Panc1 (cell line): ENCODE measurements around the gene IL36RN.

ENCODE experiments used
- POLR2AphosphoS5 ChIP-seq: IDR thresholded peaks from 2 replicates; pipeline ENCODE4 v1.6.1; 2012; ENCODE audit warnings: mild to moderate bottlenecking, low read depth, low read length, moderate library complexity
- SIN3A ChIP-seq: IDR thresholded peaks from 2 replicates; pipeline ENCODE4 v1.6.1; 2012; ENCODE audit warnings: low read depth, mild to moderate bottlenecking, low read length, moderate library complexity, borderline replicate concordance; ENCODE audit not compliant: insufficient read depth
- TCF7L2 ChIP-seq: IDR thresholded peaks from 2 replicates; pipeline ENCODE4 v1.6.1; 2011; ENCODE audit warnings: mild to moderate bottlenecking, low read depth, low read length, inconsistent platforms
- TF ChIP-seq, protein P1 (sequence below): fragments of 450-650 bp; IDR thresholded peaks from 2 replicates; pipeline ENCODE4 v1.5.1; 2017; ENCODE audit warnings: mild to moderate bottlenecking
- TF ChIP-seq, protein P2 (sequence below), 2 experiments: IDR thresholded peaks; 2 replicates each; pipeline ENCODE4 v1.6.1; 2011 to 2012; ENCODE audit warnings: low read depth in 2 of 2, control low read depth in 1 of 2, low read length in 1 of 2, mild to moderate bottlenecking in 1 of 2, moderate library complexity in 1 of 2; ENCODE audit not compliant: insufficient read depth in 1 of 2

DNA sequence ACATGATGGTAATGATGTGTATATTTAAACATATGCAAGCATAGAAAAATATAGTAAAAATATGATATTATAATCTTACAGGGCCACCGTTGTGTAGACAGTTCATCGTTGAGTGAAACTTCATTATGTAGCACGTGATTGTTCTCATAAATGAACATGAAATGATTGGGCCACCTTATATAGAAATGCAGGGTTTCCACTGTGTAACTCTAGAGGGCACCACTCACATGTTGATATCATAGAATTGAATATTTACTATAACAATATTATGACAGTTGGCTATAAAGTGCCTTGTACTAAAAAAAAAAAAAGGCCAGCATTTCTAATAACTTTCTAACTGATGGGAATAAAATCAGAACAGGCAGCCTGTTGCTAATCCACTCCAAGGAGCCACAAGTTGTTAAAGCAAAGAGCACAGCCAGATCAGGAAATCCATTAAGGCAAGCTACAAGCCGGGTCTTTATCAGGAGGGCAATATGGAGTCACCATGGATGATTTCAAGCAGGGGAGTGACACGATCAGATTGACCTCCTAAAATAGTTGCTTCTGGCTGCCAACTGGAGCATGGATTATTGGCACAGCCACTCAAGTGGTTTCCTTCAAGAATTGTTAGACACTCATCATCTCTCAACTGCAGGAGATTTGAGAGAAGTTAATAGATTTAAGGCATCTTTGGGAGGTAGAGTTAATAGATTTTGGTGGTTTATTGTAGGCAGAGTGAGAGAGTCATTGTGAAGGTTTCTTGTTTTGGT lies 25.4 kb downstream of the IL36RN start:
- TF ChIP-seq, protein P1, sequence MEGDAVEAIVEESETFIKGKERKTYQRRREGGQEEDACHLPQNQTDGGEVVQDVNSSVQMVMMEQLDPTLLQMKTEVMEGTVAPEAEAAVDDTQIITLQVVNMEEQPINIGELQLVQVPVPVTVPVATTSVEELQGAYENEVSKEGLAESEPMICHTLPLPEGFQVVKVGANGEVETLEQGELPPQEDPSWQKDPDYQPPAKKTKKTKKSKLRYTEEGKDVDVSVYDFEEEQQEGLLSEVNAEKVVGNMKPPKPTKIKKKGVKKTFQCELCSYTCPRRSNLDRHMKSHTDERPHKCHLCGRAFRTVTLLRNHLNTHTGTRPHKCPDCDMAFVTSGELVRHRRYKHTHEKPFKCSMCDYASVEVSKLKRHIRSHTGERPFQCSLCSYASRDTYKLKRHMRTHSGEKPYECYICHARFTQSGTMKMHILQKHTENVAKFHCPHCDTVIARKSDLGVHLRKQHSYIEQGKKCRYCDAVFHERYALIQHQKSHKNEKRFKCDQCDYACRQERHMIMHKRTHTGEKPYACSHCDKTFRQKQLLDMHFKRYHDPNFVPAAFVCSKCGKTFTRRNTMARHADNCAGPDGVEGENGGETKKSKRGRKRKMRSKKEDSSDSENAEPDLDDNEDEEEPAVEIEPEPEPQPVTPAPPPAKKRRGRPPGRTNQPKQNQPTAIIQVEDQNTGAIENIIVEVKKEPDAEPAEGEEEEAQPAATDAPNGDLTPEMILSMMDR: peak; percentile 58
- TF ChIP-seq POLR2AphosphoS5 (no peak), SIN3A (no peak), TCF7L2 (no peak)
- TF ChIP-seq, protein P2, sequence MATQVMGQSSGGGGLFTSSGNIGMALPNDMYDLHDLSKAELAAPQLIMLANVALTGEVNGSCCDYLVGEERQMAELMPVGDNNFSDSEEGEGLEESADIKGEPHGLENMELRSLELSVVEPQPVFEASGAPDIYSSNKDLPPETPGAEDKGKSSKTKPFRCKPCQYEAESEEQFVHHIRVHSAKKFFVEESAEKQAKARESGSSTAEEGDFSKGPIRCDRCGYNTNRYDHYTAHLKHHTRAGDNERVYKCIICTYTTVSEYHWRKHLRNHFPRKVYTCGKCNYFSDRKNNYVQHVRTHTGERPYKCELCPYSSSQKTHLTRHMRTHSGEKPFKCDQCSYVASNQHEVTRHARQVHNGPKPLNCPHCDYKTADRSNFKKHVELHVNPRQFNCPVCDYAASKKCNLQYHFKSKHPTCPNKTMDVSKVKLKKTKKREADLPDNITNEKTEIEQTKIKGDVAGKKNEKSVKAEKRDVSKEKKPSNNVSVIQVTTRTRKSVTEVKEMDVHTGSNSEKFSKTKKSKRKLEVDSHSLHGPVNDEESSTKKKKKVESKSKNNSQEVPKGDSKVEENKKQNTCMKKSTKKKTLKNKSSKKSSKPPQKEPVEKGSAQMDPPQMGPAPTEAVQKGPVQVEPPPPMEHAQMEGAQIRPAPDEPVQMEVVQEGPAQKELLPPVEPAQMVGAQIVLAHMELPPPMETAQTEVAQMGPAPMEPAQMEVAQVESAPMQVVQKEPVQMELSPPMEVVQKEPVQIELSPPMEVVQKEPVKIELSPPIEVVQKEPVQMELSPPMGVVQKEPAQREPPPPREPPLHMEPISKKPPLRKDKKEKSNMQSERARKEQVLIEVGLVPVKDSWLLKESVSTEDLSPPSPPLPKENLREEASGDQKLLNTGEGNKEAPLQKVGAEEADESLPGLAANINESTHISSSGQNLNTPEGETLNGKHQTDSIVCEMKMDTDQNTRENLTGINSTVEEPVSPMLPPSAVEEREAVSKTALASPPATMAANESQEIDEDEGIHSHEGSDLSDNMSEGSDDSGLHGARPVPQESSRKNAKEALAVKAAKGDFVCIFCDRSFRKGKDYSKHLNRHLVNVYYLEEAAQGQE (IDR thresholded peaks at IDR 0.05; ENCODE audit: insufficient read depth in 1 of 2, low read depth in 2 of 2, low read length in 1 of 2): no peak
